ENCODE measurements around the gene ADGB.

The ADGB gene

DNA sequence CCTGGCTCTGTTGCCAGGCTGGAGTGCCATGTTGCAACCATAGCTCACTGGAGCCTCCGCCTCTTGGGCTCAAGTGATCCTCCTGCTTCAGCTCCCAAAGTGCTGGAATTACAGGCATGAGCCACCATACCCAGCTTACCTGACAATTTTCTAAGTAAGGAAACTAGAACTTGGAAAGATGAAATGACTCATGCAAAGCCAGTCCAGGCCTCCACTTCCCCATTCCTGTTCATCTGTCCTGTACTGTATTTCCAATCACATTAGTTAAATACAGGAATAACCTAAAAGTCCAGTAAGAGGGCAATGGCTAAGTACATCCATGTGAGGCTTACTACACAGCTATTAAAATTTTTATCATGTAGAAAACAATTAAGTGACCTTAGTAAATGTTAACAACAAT lies 8.3 kb upstream of the ADGB start:
- CTCF ChIA-PET, result no interaction called here
- no peak for DNase-seq (ENCODE audit: extremely low spot score)
- POLR2A ChIA-PET, result no interaction called here
- TF ChIP-seq ZNF384 (IDR thresholded peaks at IDR 0.05) (no peak), FOXA1 (IDR thresholded peaks at IDR 0.05) (no peak), CTBP1 (IDR thresholded peaks at IDR 0.05; ENCODE audit: borderline replicate concordance) (no peak)

DNA sequence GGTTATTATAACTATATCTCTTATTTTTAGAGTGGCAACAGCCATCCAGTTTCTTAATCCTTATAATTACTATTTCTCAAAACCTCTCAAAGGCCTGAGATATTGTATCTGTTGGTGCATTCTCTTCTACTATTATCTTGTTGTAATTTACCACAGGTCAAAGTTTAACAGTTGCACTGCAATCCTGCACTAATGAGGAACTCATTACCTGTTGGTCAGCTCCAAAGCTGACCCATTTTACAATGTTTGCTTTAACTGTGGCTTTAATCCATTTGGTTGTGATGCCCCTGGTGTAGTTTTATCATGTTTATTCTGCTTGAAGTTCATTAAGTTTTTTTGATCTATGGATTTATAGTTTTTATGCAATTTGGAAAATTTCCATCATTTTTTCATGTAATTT lies 6.3 kb upstream of the ADGB start:
- TF ChIP-seq ZNF384 (IDR thresholded peaks at IDR 0.05) (no peak), FOXK2 (IDR thresholded peaks at IDR 0.05) (no peak), FOXA1 (IDR thresholded peaks at IDR 0.05) (no peak), SUZ12 (IDR thresholded peaks at IDR 0.05) (no peak), LEF1 (IDR thresholded peaks at IDR 0.05; ENCODE audit: borderline replicate concordance) (no peak), L3MBTL2 (conservative IDR thresholded peaks at IDR 0.05) (no peak), HDGF (IDR thresholded peaks at IDR 0.05; ENCODE audit: borderline replicate concordance) (no peak), BHLHE40 (IDR thresholded peaks at IDR 0.05; ENCODE audit: borderline replicate concordance) (no peak), NFRKB (IDR thresholded peaks at IDR 0.05) (no peak), SP1 (IDR thresholded peaks at IDR 0.05) (no peak), ELF4 (IDR thresholded peaks at IDR 0.05) (no peak), ARNT (IDR thresholded peaks at IDR 0.05) (no peak), FOXM1 (IDR thresholded peaks at IDR 0.05; ENCODE audit: borderline replicate concordance) (no peak), TARDBP (IDR thresholded peaks at IDR 0.05) (no peak), CTBP1 (IDR thresholded peaks at IDR 0.05; ENCODE audit: borderline replicate concordance) (no peak)
- TF ChIP-seq, protein P1, sequence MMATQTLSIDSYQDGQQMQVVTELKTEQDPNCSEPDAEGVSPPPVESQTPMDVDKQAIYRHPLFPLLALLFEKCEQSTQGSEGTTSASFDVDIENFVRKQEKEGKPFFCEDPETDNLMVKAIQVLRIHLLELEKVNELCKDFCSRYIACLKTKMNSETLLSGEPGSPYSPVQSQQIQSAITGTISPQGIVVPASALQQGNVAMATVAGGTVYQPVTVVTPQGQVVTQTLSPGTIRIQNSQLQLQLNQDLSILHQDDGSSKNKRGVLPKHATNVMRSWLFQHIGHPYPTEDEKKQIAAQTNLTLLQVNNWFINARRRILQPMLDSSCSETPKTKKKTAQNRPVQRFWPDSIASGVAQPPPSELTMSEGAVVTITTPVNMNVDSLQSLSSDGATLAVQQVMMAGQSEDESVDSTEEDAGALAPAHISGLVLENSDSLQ (IDR thresholded peaks at IDR 0.05), result no peak
- CTCF ChIA-PET, result no interaction called here
- POLR2A ChIA-PET, result no interaction called here
- no peak for DNase-seq (ENCODE audit: extremely low spot score)

DNA sequence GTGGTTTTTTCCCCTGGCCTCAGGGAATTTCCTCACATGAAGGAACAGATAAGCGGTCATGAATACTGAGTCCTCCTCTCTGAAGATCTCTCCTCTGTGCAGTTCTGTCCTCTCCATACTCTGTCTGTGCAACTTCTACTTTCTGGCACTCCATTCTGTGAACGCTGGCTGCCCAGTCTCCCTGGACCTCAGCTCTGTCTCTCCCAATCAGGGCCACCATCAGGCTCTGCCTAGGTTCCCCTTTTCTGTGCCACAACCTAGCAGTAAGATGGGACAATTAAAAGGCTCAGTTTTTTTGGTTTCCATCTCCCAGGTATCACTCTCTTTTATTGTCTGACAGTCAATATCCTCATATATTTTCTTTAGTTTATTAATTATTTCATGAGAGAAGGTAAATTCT lies 4.8 kb upstream of the ADGB start:
- POLR2A ChIA-PET, result no interaction called here
- CTCF ChIA-PET, result no interaction called here
- no peak for TF ChIP-seq NFRKB (IDR thresholded peaks at IDR 0.05)
- no peak for TF ChIP-seq CTBP1 (IDR thresholded peaks at IDR 0.05; ENCODE audit: borderline replicate concordance)
- TF ChIP-seq ELF4 (IDR thresholded peaks at IDR 0.05), result no peak
- no peak for TF ChIP-seq FOXA1 (IDR thresholded peaks at IDR 0.05)
- TF ChIP-seq TARDBP (IDR thresholded peaks at IDR 0.05), result no peak
- no peak for TF ChIP-seq ZNF384 (IDR thresholded peaks at IDR 0.05)
- no peak for TF ChIP-seq HDGF (IDR thresholded peaks at IDR 0.05; ENCODE audit: borderline replicate concordance)
- TF ChIP-seq BHLHE40 (IDR thresholded peaks at IDR 0.05; ENCODE audit: borderline replicate concordance), result no peak
- no peak for TF ChIP-seq SP1 (IDR thresholded peaks at IDR 0.05)
- no peak for TF ChIP-seq FOXK2 (IDR thresholded peaks at IDR 0.05)
- no peak for TF ChIP-seq FOXM1 (IDR thresholded peaks at IDR 0.05; ENCODE audit: borderline replicate concordance)
- TF ChIP-seq ARNT (IDR thresholded peaks at IDR 0.05), result no peak
- no peak for TF ChIP-seq SUZ12 (IDR thresholded peaks at IDR 0.05)
- TF ChIP-seq, protein P1 (IDR thresholded peaks at IDR 0.05), result no peak
- TF ChIP-seq LEF1 (IDR thresholded peaks at IDR 0.05; ENCODE audit: borderline replicate concordance), result no peak
- TF ChIP-seq L3MBTL2 (conservative IDR thresholded peaks at IDR 0.05), result no peak
- DNase-seq (ENCODE audit: extremely low spot score), result no peak

DNA sequence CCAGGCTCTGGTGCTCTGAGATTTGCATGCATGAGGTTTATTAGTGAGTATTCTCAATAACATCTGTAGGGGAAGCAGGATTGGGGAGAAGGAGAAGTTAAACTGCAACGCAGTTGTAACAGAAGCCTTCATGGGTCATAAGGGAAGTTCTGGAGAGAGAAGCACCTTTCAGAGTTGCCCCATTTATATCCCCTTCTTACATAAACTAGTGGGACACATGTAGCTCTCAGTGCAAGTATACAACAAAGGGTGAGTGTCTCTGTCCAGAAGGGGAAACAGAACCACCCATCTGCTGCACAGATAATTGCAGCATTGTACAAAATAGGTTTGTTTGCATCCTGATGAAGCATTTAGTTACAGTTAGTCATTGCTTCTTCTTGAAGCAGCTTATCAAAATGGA lies 4.3 kb upstream of the ADGB start:
- ChIA-PET CTCF (no interaction called here), POLR2A (no interaction called here)
- TF ChIP-seq NFRKB (IDR thresholded peaks at IDR 0.05), result no peak
- TF ChIP-seq LEF1 (IDR thresholded peaks at IDR 0.05; ENCODE audit: borderline replicate concordance), result no peak
- no peak for TF ChIP-seq SP1 (IDR thresholded peaks at IDR 0.05)
- no peak for TF ChIP-seq FOXK2 (IDR thresholded peaks at IDR 0.05)
- no peak for TF ChIP-seq SUZ12 (IDR thresholded peaks at IDR 0.05)
- no peak for TF ChIP-seq ZNF384 (IDR thresholded peaks at IDR 0.05)
- TF ChIP-seq BHLHE40 (IDR thresholded peaks at IDR 0.05; ENCODE audit: borderline replicate concordance), result no peak
- TF ChIP-seq L3MBTL2 (conservative IDR thresholded peaks at IDR 0.05), result no peak
- TF ChIP-seq CTBP1 (IDR thresholded peaks at IDR 0.05; ENCODE audit: borderline replicate concordance), result no peak
- TF ChIP-seq, protein P1 (IDR thresholded peaks at IDR 0.05), result no peak
- no peak for TF ChIP-seq FOXM1 (IDR thresholded peaks at IDR 0.05; ENCODE audit: borderline replicate concordance)
- TF ChIP-seq HDGF (IDR thresholded peaks at IDR 0.05; ENCODE audit: borderline replicate concordance), result no peak
- TF ChIP-seq FOXA1 (IDR thresholded peaks at IDR 0.05), result no peak
- no peak for TF ChIP-seq ARNT (IDR thresholded peaks at IDR 0.05)
- TF ChIP-seq ELF4 (IDR thresholded peaks at IDR 0.05), result no peak
- no peak for TF ChIP-seq TARDBP (IDR thresholded peaks at IDR 0.05)
- no peak for DNase-seq (ENCODE audit: extremely low spot score)

DNA sequence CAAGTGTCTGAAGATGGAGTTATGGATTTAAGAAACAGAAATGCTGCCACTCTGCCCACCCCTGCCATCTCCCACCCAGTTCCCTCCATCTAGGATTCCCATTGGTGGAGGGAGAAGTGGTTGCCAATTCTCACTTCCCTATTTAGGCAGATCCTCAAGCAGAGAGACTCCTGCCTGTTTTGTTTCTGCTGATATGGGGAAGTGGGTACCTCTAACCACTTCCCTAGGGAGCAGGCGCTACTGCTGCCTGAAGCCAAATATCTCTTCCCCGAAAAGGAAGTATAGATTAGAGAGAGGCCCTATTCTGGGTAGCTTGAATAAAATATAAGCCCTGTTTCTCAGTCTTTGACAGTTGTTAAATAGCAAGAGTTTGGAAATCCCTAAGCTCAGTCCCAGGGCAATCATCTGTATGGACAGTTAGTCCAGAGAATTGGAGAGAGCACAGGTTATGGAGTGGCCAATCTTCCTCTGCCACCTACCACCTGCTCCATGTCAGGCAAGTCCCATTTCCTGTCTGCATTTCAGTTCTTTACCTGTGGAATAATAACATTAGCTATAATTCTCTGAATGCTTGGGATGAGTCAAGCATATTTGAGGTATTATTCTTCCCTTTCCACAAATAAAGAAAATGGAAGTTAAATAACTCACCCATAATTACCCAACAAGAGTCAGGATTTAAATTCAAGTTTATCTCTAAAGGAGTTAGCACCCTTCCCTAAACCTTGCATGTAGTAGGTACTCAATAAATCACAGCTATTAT lies 2.6 kb upstream of the ADGB start:
- no peak for DNase-seq (ENCODE audit: extremely low spot score)
- ChIA-PET CTCF (interaction anchor here (0.6 kb wide), 1 partner anchor 11 kb away, joined by 4 read pairs; no protein-coding TSS in a partner anchor), POLR2A (no interaction called here)
- TF ChIP-seq CTBP1 (IDR thresholded peaks at IDR 0.05; ENCODE audit: borderline replicate concordance) (no peak), NFRKB (IDR thresholded peaks at IDR 0.05) (no peak), LEF1 (IDR thresholded peaks at IDR 0.05; ENCODE audit: borderline replicate concordance) (no peak), ZNF384 (IDR thresholded peaks at IDR 0.05) (no peak), SP1 (IDR thresholded peaks at IDR 0.05) (no peak), FOXK2 (IDR thresholded peaks at IDR 0.05) (no peak), ELF4 (IDR thresholded peaks at IDR 0.05) (no peak), L3MBTL2 (conservative IDR thresholded peaks at IDR 0.05) (no peak), ARNT (IDR thresholded peaks at IDR 0.05) (no peak), HDGF (IDR thresholded peaks at IDR 0.05; ENCODE audit: borderline replicate concordance) (no peak), TARDBP (IDR thresholded peaks at IDR 0.05) (no peak), FOXA1 (IDR thresholded peaks at IDR 0.05) (no peak), FOXM1 (IDR thresholded peaks at IDR 0.05; ENCODE audit: borderline replicate concordance) (no peak), BHLHE40 (IDR thresholded peaks at IDR 0.05; ENCODE audit: borderline replicate concordance) (no peak), SUZ12 (IDR thresholded peaks at IDR 0.05) (no peak)
- TF ChIP-seq, protein P1 (IDR thresholded peaks at IDR 0.05), result no peak
